H9 (cell line): ENCODE measurements around the gene OGFR. TPM values are rescaled to one million over a fixed set of nuclear protein-coding genes. Genes with fewer than 3 reads are reported as not detected.

Experiments used
- DNase-seq: peaks from one replicate; pipeline ENCODE4 v3.0.0-alpha.2; 2017
- H2AFZ ChIP-seq: one replicate; pipeline ENCODE4 v1.6.1; 2013; ENCODE audit warnings: mild to moderate bottlenecking, low read length, control low read depth, moderate library complexity
- H2AK5ac ChIP-seq: 2 replicates; pipeline ENCODE4 v1.6.1; 2013; ENCODE audit warnings: low read length, control low read depth, mixed read lengths; ENCODE audit not compliant: insufficient read length
- H2BK120ac ChIP-seq: one replicate; pipeline ENCODE4 v1.6.1; 2013; ENCODE audit warnings: low read depth, mild to moderate bottlenecking, low read length, control low read depth, inconsistent platforms; ENCODE audit not compliant: poor library complexity, severe bottlenecking
- H2BK12ac ChIP-seq: 2 replicates; pipeline ENCODE4 v1.6.1; 2013; ENCODE audit warnings: low read length, control low read depth, mixed read lengths, low read depth; ENCODE audit not compliant: insufficient read length
- H2BK15ac ChIP-seq: 2 replicates; pipeline ENCODE4 v1.6.1; 2013; ENCODE audit warnings: low read depth, low read length, control low read depth
- H2BK20ac ChIP-seq: one replicate; pipeline ENCODE4 v1.6.1; 2013; ENCODE audit warnings: low read depth, mild to moderate bottlenecking, low read length, control low read depth, inconsistent platforms; ENCODE audit not compliant: poor library complexity, severe bottlenecking
- H2BK5ac ChIP-seq: 2 replicates; pipeline ENCODE4 v1.6.1; 2013; ENCODE audit warnings: low read length, control low read depth, mixed read lengths; ENCODE audit not compliant: insufficient read length
- H3K14ac ChIP-seq: 2 replicates; pipeline ENCODE4 v1.6.1; 2013; ENCODE audit warnings: low read length, control low read depth; ENCODE audit not compliant: insufficient read depth
- H3K18ac ChIP-seq: 2 replicates; pipeline ENCODE4 v1.6.1; 2013; ENCODE audit warnings: low read depth, mild to moderate bottlenecking, mixed read lengths, low read length, control low read depth; ENCODE audit not compliant: insufficient read length
- H3K23ac ChIP-seq: 2 replicates; pipeline ENCODE4 v1.6.1; 2013; ENCODE audit warnings: low read length, control low read depth, mixed read lengths, low read depth; ENCODE audit not compliant: insufficient read length
- H3K23me2 ChIP-seq: 2 replicates; pipeline ENCODE4 v1.6.1; 2013; ENCODE audit warnings: low read depth, mild to moderate bottlenecking, mixed read lengths, low read length, control low read depth; ENCODE audit not compliant: insufficient read length, poor library complexity, severe bottlenecking
- H3K27ac ChIP-seq: 2 replicates; pipeline ENCODE4 v1.5.1; 2013; ENCODE audit warnings: low read length, control low read depth, mixed read lengths, low read depth; ENCODE audit not compliant: insufficient read length
- H3K27me3 ChIP-seq: 2 replicates; pipeline ENCODE4 v1.6.1; 2013; ENCODE audit warnings: low read length, control low read depth, inconsistent platforms; ENCODE audit not compliant: insufficient read depth
- H3K4ac ChIP-seq: 2 replicates; pipeline ENCODE4 v1.6.1; 2013; ENCODE audit warnings: low read depth, mild to moderate bottlenecking, control low read depth, inconsistent platforms, low read length, moderate library complexity
- H3K4me1 ChIP-seq: 2 replicates; pipeline ENCODE4 v1.6.1; 2013; ENCODE audit warnings: low read length, control low read depth, inconsistent platforms; ENCODE audit not compliant: insufficient read depth
- H3K4me2 ChIP-seq: 2 replicates; pipeline ENCODE4 v1.6.1; 2013; ENCODE audit warnings: low read length, control low read depth, mixed read lengths; ENCODE audit not compliant: insufficient read length, insufficient read depth
- H3K56ac ChIP-seq: 2 replicates; pipeline ENCODE4 v1.6.1; 2013; ENCODE audit warnings: low read depth, mild to moderate bottlenecking, mixed read lengths, low read length, control low read depth; ENCODE audit not compliant: insufficient read length
- H3K79me1 ChIP-seq: 2 replicates; pipeline ENCODE4 v1.6.1; 2013; ENCODE audit warnings: low read depth, mild to moderate bottlenecking, moderate library complexity, low read length, control low read depth, inconsistent platforms; ENCODE audit not compliant: insufficient read depth, poor library complexity, severe bottlenecking
- H3K79me2 ChIP-seq: 2 replicates; pipeline ENCODE4 v1.6.1; 2013; ENCODE audit warnings: low read length, control low read depth, inconsistent platforms; ENCODE audit not compliant: insufficient read depth
- H3K9ac ChIP-seq: 2 replicates; pipeline ENCODE4 v1.6.1; 2013; ENCODE audit warnings: low read length, control low read depth, mixed read lengths; ENCODE audit not compliant: insufficient read length; ENCODE audit errors: extremely low read depth
- H3K9me3 ChIP-seq: one replicate; pipeline ENCODE4 v1.6.1; 2013; ENCODE audit warnings: low read depth, low read length, inconsistent platforms; ENCODE audit not compliant: control insufficient read depth
- H3T11ph ChIP-seq: one replicate; pipeline ENCODE4 v1.6.1; 2013; ENCODE audit warnings: mild to moderate bottlenecking, low read length, control low read depth, inconsistent platforms
- H4K20me1 ChIP-seq: one replicate; pipeline ENCODE4 v1.6.1; 2013; ENCODE audit not compliant: control insufficient read depth, insufficient read length, insufficient read depth
- H4K5ac ChIP-seq: 2 replicates; pipeline ENCODE4 v1.6.1; 2013; ENCODE audit warnings: low read depth, mild to moderate bottlenecking, mixed read lengths, low read length, control low read depth; ENCODE audit not compliant: insufficient read length
- H4K8ac ChIP-seq: replicated peaks from 2 replicates; pipeline ENCODE4 v1.6.1; 2013; ENCODE audit warnings: low read length, control low read depth, mixed read lengths, low read depth; ENCODE audit not compliant: insufficient read length
- H4K91ac ChIP-seq: 2 replicates; pipeline ENCODE4 v1.6.1; 2013; ENCODE audit warnings: low read depth, mild to moderate bottlenecking, moderate library complexity, mixed read lengths, low read length, control low read depth; ENCODE audit not compliant: insufficient read length
- H3K27ac Mint-ChIP-seq, 3 experiments: 2 replicates in 2 of 3; 3 replicates in 1 of 3; pipeline ENCODE4 v1.8.0; 2020 to 2021; ENCODE audit warnings: mixed read lengths in 3 of 3, mild to moderate bottlenecking in 1 of 3, moderate library complexity in 1 of 3
- H3K27me3 Mint-ChIP-seq: 2 replicates; pipeline ENCODE4 v1.8.0; 2021; ENCODE audit warnings: low read depth, mild to moderate bottlenecking, moderate library complexity, mixed read lengths
- H3K36me3 Mint-ChIP-seq, 3 experiments: 2 replicates in 2 of 3; 3 replicates in 1 of 3; pipeline ENCODE4 v1.8.0; 2020 to 2021; ENCODE audit warnings: low read depth in 3 of 3, mixed read lengths in 3 of 3; ENCODE audit not compliant: insufficient read depth in 1 of 3
- H3K4me1 Mint-ChIP-seq, 2 experiments: 2 replicates each; pipeline ENCODE4 v1.8.0; 2020; ENCODE audit warnings: mixed read lengths in 2 of 2
- H3K4me3 Mint-ChIP-seq, 2 experiments: 2 replicates in 1 of 2; 3 replicates in 1 of 2; pipeline ENCODE4 v1.8.0; 2020 to 2021; ENCODE audit warnings: mild to moderate bottlenecking in 2 of 2, mixed read lengths in 2 of 2, moderate library complexity in 1 of 2
- H3K9me3 Mint-ChIP-seq, 2 experiments: 2 replicates in 1 of 2; 3 replicates in 1 of 2; pipeline ENCODE4 v1.8.0; 2020; ENCODE audit warnings: mild to moderate bottlenecking in 2 of 2, mixed read lengths in 2 of 2, moderate library complexity in 1 of 2
- WGBS: extraction: QIAGEN DNeasy Blood & Tissue Kit; methylation state at CpG from one replicate; pipeline ENCODE4 v1.1.7; 2013; ENCODE audit warnings: missing lambda C conversion rate, low lambda C conversion rate, mixed read lengths; ENCODE audit not compliant: insufficient read length; ENCODE audit errors: extremely low coverage; 5-methylcytosine and 5-hydroxymethylcytosine counted together
- total RNA-seq: library from RNA; stranded (reverse); gene quantifications from 2 replicates; pipeline ENCODE4 v1.2.1, GENCODE V29; 2021
- TF ChIP-seq, protein P1 (sequence below): fragments of 200-600 bp; sonication (generic); conservative IDR thresholded peaks from 3 replicates; pipeline ENCODE4 v1.8.0; 2021; ENCODE audit warnings: antibody characterized with exemption, mild to moderate bottlenecking

The OGFR gene
- total RNA-seq, 1 experiment from 2014 or later: 33.1 TPM

GRCh38 chr20:62780204-62780603, 24.4 kb upstream of the OGFR start:
- Histone ChIP-seq H3K23me2 (no peaks in the 10 kb centered on the region), H3K23ac (no peak overlapping the region), H3K4me2 (no peak overlapping the region), H2AK5ac (no peak overlapping the region), H3K79me1 (no peaks in the 10 kb centered on the region), H3K56ac (no peak overlapping the region), H2BK12ac (no peak overlapping the region), H3K9me3 (no peaks in the 10 kb centered on the region), H3K18ac (no peak overlapping the region), H4K91ac (no peak overlapping the region), H2BK120ac (no peak overlapping the region), H4K20me1 (no peaks in the 10 kb centered on the region), H2BK5ac (no peak overlapping the region), H2BK20ac (no peak overlapping the region), H3K14ac (no peak overlapping the region), H3K27ac (no peak overlapping the region), H3K9ac (no peak overlapping the region), H3T11ph (no peak overlapping the region), H2BK15ac (no peak overlapping the region), H2AFZ (no peak overlapping the region), H3K4me1 (peaks cover 3% of the 10 kb centered on the region; the same call in 1 of the 2 replicates), H4K5ac (no peak overlapping the region), H4K8ac (no peak overlapping the region), H3K27me3 (no peaks in the 10 kb centered on the region), H3K79me2 (no peaks in the 10 kb centered on the region), H3K4ac (no peak overlapping the region)
- no peak overlapping the region; a peak in 1 of 7 replicates for H3K27ac Mint-ChIP-seq
- TF ChIP-seq, protein P1, sequence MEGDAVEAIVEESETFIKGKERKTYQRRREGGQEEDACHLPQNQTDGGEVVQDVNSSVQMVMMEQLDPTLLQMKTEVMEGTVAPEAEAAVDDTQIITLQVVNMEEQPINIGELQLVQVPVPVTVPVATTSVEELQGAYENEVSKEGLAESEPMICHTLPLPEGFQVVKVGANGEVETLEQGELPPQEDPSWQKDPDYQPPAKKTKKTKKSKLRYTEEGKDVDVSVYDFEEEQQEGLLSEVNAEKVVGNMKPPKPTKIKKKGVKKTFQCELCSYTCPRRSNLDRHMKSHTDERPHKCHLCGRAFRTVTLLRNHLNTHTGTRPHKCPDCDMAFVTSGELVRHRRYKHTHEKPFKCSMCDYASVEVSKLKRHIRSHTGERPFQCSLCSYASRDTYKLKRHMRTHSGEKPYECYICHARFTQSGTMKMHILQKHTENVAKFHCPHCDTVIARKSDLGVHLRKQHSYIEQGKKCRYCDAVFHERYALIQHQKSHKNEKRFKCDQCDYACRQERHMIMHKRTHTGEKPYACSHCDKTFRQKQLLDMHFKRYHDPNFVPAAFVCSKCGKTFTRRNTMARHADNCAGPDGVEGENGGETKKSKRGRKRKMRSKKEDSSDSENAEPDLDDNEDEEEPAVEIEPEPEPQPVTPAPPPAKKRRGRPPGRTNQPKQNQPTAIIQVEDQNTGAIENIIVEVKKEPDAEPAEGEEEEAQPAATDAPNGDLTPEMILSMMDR: no peak
- WGBS: no CpG with 5 or more reads among the region's 20 CpGs
- H3K4me1 Mint-ChIP-seq: peaks cover 6 to 11% of the 10 kb centered on the region in 2 experiments
- no peaks in the 10 kb centered on the region; a peak in 1 of 5 replicates for H3K9me3 Mint-ChIP-seq
- H3K36me3 Mint-ChIP-seq: no peaks in the 10 kb centered on the region; a peak in 1 of 7 replicates
- no peak for DNase-seq
- peaks cover 2% of the 10 kb centered on the region; the same call in 1 of the 2 replicates for H3K27me3 Mint-ChIP-seq
- H3K4me3 Mint-ChIP-seq: no peak overlapping the region
